ENCODE data around the gene PACSIN1.

PACSIN1 gene

DNA sequence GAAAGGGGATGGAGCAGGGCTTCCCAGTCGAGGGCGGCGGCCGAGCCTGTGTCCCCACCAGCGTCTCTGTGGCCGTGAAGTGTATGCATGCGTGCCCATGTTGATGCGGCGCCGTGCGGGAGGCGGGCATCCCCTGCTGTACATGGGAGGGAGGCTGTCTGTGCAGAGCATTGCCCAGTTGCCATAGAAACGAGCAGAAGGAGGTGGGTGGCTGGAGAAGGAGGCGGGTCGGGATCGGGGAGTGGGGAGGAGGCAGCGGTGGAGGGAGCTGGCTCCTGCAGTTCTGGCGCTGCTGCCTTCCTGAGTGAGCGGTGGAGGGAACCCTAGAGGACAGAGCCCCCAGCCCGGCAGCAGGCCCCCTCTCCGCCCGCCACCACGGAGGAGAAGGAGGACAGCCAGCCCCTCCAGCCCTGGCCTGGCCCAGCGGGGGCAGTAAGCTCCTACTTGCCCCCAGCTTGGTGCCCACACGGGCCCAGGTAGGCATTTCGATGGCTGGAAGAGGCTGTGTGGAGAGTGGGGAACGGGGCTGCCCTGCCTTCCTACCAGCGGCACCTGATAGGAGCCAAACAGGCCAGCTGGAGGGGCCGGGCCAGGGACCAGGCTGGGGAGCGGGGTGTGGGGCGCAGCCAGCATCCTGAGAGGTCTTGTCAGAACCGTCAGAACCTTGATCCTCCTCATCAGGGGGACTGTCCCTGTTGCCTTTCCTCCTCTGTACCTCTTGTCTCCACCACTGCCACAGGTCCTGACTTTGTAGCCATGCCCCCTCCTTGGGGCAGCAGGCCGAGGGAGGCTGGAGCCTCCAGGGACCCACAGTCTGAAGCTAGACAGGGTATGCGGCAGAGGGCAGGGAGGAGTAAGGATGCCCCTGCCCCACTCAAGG, 49.0 kb downstream of the PACSIN1 start:
- DNase-seq (ENCODE audit: low spot score): no peak

GRCh38 chr6:34515473-34516387, 49.9 kb downstream of the PACSIN1 start:
- DNase-seq (ENCODE audit: low spot score): no peak

GRCh38 chr6:34516391-34517324, 50.8 kb downstream of the PACSIN1 start:
- no peak for DNase-seq (ENCODE audit: low spot score)

- DNase-seq (ENCODE audit: low spot score): no peak
These were observed 51.6 kb downstream of the PACSIN1 start for GRCh38 chr6:34517461-34517881.

DNA sequence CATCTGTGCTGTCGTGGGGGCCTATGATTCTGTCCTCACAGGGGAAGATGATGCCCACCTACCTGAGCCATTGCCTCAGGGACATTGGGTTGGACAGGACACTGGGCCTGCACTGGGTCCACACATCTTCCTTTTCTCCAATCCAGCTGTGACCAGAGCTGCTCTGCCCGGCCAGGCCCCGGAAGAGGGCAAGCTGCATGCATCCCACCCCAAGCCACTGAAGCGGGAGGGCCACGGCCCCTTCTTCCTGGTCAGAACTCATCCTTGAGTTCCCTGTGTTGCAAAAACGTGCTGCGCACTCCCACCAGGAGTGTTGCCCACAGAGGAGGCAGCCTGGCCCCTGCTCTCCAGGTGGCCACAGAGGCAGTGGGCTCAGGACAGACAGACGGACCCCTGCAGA, 52.1 kb downstream of the PACSIN1 start:
- no peak for DNase-seq (ENCODE audit: low spot score)

GRCh38 chr6:34518669-34519365, 52.9 kb downstream of the PACSIN1 start:
- DNase-seq (ENCODE audit: low spot score): no peak

DNA sequence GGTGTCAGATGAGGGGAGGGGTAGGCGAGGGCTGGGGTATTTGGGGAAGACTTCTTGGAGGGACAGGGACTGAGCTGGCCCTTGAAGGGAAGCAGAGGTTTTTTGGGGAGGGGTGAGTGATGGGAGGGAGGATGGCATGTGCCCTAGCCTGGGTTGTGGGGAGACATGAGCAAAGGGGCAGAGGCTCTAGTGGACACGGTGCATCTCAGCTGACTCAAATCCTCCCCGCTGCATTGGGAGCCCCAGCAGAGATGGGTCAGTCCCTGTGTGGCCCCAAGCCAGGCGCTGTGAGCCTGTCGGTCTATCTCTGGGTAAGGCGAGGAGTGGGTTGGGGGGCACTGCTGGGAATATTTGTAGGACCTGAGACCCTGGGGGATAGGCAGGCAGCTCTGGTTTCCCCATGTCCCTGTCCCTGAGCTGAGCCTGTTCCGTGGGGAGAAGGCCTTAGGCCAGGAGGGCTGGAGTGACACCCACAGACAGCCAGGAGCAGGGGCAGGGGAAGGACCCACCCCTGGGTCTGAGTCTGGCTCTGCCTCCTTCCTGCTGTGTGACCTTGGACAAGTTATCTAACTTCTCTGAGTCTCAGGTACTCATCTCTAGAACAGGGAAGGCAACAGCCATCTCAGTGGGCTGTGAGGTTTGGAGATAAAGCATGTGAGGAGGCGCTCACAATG, 54.2 kb downstream of the PACSIN1 start:
- DNase-seq (ENCODE audit: low spot score): no peak

GRCh38 chr6:34520645-34521462, 55.0 kb downstream of the PACSIN1 start:
- DNase-seq (ENCODE audit: low spot score): no peak

DNA sequence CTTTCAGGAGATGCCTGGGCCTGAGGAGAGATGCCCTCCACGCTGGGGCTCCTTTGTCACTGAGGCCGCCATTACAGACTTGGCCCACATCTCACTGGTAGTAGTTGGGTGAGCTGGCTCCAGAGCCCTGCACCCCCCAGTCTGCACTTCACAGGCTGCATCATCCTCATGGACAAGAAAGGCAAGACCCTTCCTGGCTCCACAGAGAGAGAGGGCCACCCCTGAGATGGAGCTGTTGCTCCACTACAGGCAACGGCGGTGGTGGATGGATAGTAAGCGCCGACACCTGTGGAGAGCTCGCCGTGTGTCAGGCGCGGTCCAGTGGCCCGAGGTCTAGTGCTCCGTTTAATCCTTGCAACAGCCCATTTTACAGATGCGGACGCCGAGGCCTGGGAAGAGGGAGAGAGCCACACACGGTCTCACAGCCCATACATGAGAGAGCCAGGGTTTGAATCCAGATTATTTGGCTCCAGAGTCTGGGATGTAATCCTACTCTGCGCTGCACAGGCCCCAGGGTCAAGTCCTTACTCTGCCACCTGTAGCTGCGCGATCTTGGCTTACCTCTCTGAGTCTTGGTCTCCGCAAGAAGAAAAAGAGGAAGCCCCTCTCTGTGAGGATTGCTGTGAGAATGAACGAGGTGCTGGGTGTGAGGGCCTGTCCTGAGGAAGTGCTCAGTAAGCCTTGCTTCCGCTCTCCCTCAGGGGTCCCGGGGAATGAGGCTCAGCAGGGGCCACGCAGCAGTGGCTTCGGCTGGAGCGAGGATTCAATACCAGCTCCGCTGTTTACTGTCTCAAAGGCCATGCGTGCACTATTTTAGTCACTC, 55.8 kb downstream of the PACSIN1 start:
- no peak for DNase-seq (ENCODE audit: low spot score)

- DNase-seq (ENCODE audit: low spot score): no peak
These were observed 56.9 kb downstream of the PACSIN1 start for GRCh38 chr6:34522761-34523160.

- DNase-seq (ENCODE audit: low spot score): no peak
These were observed 57.7 kb downstream of the PACSIN1 start for GRCh38 chr6:34523441-34524206.

DNA sequence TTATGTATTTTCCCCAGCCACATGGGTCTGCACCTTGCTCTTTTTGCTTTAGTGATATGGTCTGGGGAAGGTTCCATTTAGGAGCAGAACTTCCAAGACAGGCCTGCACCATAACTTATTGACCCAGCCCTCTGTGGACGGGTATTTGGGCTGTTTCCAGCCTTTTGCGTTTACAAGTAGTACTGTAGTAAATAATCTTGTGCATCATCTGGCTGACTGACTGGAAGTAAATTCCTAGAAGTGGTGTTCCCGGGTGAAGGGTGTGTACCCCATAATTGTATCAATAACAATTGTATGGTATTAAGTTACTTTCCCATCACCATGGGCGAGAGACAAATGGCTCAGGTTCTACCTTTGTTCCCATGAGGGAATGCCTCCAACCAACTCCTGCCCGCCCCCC, 58.6 kb downstream of the PACSIN1 start:
- DNase-seq (ENCODE audit: low spot score): no peak

- no peak for DNase-seq (ENCODE audit: low spot score)
These were observed 59.1 kb downstream of the PACSIN1 start for GRCh38 chr6:34524971-34525370.

DNA sequence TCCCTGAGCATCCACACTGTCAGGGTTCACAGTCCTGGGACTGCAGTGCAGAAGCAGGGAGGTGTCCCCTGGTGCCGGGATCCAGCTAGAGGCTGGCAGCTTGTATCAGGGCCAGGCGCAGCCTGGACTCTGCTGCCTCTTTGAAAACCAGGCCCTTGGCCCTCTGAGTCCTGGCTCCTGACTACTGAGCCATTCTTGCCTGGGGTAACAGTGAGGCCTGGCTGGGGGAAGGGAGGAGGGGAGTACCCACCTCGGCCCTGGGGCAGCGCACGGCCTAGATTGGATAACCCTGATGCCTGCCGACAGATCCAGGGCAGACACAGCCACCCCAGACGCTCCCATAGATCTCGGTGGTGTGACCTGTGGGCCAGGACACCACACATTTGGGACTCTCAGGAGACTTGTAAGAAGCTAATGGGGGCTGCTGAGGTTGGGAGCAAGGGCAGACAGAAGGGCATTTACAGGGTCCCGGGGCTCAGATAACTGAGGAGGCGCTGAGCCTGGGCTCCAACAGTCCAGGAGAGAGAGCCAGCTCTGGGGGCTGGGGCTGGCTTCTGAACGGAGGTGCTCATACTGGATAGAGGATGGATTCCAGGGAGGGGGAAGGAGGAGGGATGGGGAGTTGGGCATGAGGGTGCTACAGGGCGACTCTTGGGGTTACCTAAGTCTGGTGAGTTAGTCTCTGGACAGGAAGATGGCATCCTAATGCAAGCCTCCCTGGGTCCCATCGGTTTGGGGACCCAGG, 59.7 kb downstream of the PACSIN1 start:
- no peak for DNase-seq (ENCODE audit: low spot score)

GRCh38 chr6:34526241-34526972, 60.5 kb downstream of the PACSIN1 start:
- no peak for DNase-seq (ENCODE audit: low spot score)

- DNase-seq (ENCODE audit: low spot score): peak; percentile 97
These were observed 61.3 kb downstream of the PACSIN1 start for GRCh38 chr6:34526992-34527728.

Data from CD4-positive, alpha-beta T cell treated with Interleukin-2 at 100 ng/mL for 4 hours (primary cell).